ENCODE results near the gene HOXA6. TPM values are rescaled to one million over a fixed set of nuclear protein-coding genes. Genes with fewer than 3 reads are reported as not detected.

The HOXA6 gene
- total and polyA plus RNA-seq, 11 donors = not detected

- Histone ChIP-seq H3K27me3 (peaks cover 51 to 100% (median 95%) of the 10 kb centered on the region in 9 donors), H3K4me3 (no peak overlapping the region), H3K4me1 (peaks cover 0 to 30% (median 6%) of the 10 kb centered on the region in 12 donors), H3K9me3 (no peaks in the 10 kb centered on the region), H3K36me3 (no peaks in the 10 kb centered on the region), H3K27ac (peak overlapping the region in 1 of 12 donors; percentile 60)
- TF ChIP-seq CTCF (IDR thresholded peaks at IDR 0.05) (no peak), POLR2A (IDR thresholded peaks at IDR 0.05) (no peak)
- intact Hi-C loops (cut with DNase I) = loop anchor here in 3 of 10 donors (5.0 kb wide), 3 partner anchors 282 to 457 kb away; no protein-coding TSS in a partner anchor
- no peak for ATAC-seq
- WGBS, 4 donors = 19 to 49% (median 24%) methylated on average over 37 to 53 of the region's 53 CpGs
- peak in 1 of 5 donors; percentile 59 for DNase-seq
These were observed 8.0 kb downstream of the HOXA6 start for GRCh38 chr7:27139334-27140125.

DNA sequence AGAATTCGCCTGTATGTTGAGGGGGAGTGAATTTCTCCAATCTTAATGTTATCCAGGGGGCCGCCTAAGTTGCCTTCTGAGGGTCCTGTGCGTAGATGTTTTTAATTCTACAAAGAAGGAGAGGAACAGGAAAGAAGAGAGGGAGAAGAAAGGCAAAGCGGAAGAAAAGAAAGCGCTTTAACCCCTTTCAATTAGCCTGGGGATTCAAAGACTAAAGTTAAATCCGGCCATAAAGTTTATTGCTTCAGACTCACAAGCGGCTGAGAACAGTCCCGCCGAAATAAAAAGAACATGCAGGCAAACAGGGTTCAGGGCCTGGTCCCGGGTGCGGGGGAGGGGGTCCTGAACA, 8.6 kb downstream of the HOXA6 start:
- intact Hi-C loops (cut with DNase I) = no loop called here
- Histone ChIP-seq H3K27ac (peak overlapping the region in 1 of 12 donors; percentile 60), H3K9me3 (no peaks in the 10 kb centered on the region), H3K4me1 (peaks cover 0 to 27% (median 6%) of the 10 kb centered on the region in 12 donors), H3K27me3 (peaks cover 46 to 100% (median 95%) of the 10 kb centered on the region in 9 donors), H3K4me3 (no peak overlapping the region), H3K36me3 (no peaks in the 10 kb centered on the region)
- DNase-seq (no peak), ATAC-seq (no peak)
- WGBS, 4 donors = 26 to 51% (median 36%) methylated on average over 11 of the region's 11 CpGs
- no peak for TF ChIP-seq CTCF (IDR thresholded peaks at IDR 0.05)

DNA sequence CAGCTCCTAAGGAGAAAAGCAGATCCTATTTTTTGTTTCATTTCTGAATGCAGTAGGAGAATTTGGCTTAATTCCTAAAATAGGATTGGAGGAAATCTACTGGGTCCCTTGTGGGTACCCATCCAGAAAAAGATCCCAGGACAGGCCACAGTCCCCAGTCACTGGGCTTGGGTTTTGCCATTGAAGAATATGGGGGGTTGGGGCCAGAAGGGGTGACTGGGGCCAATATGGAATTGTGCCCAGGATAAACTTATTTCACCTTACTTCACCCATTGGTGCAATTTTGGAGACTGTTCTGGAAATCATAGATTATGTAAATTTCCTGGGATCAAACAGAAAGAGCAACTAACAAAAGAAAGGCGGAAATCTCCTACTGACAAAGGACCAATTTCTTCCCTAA, 9.1 kb downstream of the HOXA6 start:
- WGBS, 4 donors = 34 to 73% (median 70%) methylated on average over 1 of the region's 1 CpG
- peaks cover 0 to 23% (median 6%) of the 10 kb centered on the region in 12 donors for H3K4me1 ChIP-seq
- peak overlapping the region in 1 of 12 donors; percentile 34 for H3K27ac ChIP-seq
- no peaks in the 10 kb centered on the region for H3K36me3 ChIP-seq
- no peak for ATAC-seq
- no peaks in the 10 kb centered on the region for H3K9me3 ChIP-seq
- DNase-seq = no peak
- TF ChIP-seq CTCF (IDR thresholded peaks at IDR 0.05) (no peak), POLR2A (IDR thresholded peaks at IDR 0.05) (no peak)
- H3K27me3 ChIP-seq = peaks cover 41 to 100% (median 95%) of the 10 kb centered on the region in 9 donors
- H3K4me3 ChIP-seq = no peak overlapping the region
- intact Hi-C loops (cut with DNase I) = no loop called here

- peaks cover 36 to 100% (median 95%) of the 10 kb centered on the region in 9 donors for H3K27me3 ChIP-seq
- peak overlapping the region in 1 of 12 donors; percentile 60 for H3K27ac ChIP-seq
- no peak overlapping the region for H3K4me3 ChIP-seq
These were observed 9.8 kb downstream of the HOXA6 start for GRCh38 chr7:27137640-27138315.

More at GRCh38 chr7:27137640-27138315, 9.8 kb downstream of the HOXA6 start:
- intact Hi-C loops (cut with DNase I) = no loop called here
- TF ChIP-seq CTCF (IDR thresholded peaks at IDR 0.05) (no peak), POLR2A (IDR thresholded peaks at IDR 0.05) (no peak)
- WGBS, 4 donors = 45 to 68% (median 55%) methylated on average over 2 of the region's 2 CpGs
- Histone ChIP-seq H3K36me3 (no peaks in the 10 kb centered on the region), H3K4me1 (peaks cover 0 to 16% (median 3%) of the 10 kb centered on the region in 12 donors), H3K9me3 (no peaks in the 10 kb centered on the region)
- no peak for DNase-seq
- no peak for ATAC-seq

Measured in heart left ventricle (tissue), 16 donors.